Tibial artery (tissue), 4 donors: ENCODE data around the gene MLLT10.
A peak's percentile ranks its signal among the peaks of the same experiment; 100 is the strongest.

Experiments used
- DNase-seq, 2 donors: peaks; one replicate each; pipeline ENCODE4 v3.0.0-alpha.2; 2019
- H3K27ac ChIP-seq, 2 donors: fragments of 200-600 bp; sonication (generic) in 1 of 2; 1 replicate in 1 of 2; 2 replicates in 1 of 2; pipeline ENCODE4 v1.5.1; 2018 to 2019; ENCODE audit warnings: mild to moderate bottlenecking in 1 of 2
- H3K27me3 ChIP-seq, 2 donors: fragments of 200-600 bp; sonication (generic) in 1 of 2; one replicate each; pipeline versions ENCODE4 v1.5.1 to v1.6.0; 2016 to 2019
- H3K36me3 ChIP-seq, 3 donors: fragments of 200-600 bp; sonication (generic) in 2 of 3; one replicate each; pipeline ENCODE4 v1.5.1; 2016 to 2019; ENCODE audit warnings: mild to moderate bottlenecking in 2 of 3
- H3K4me1 ChIP-seq, 4 donors: fragments of 200-600 bp; sonication (generic) in 2 of 4; 1 replicate in 3 of 4; 2 replicates in 1 of 4; pipeline ENCODE4 v1.5.1; 2016 to 2019
- H3K4me3 ChIP-seq, 2 donors: fragments of 200-600 bp; sonication (generic) in 1 of 2; 1 replicate in 1 of 2; 2 replicates in 1 of 2; pipeline ENCODE4 v1.5.1; 2018 to 2019; ENCODE audit warnings: mild to moderate bottlenecking in 2 of 2
- H3K9me3 ChIP-seq, 3 donors: fragments of 200-600 bp; sonication (generic) in 1 of 3; one replicate each; pipeline ENCODE4 v1.5.1; 2016 to 2019
- CTCF ChIP-seq, 2 experiments: fragments of 200-600 bp in 1 of 2; fragments of 450-650 bp in 1 of 2; IDR thresholded peaks; one replicate each; pipeline ENCODE4 v1.5.1; 2017 to 2019; ENCODE audit warnings: antibody characterized with exemption in 2 of 2, mild to moderate bottlenecking in 1 of 2, moderate library complexity in 1 of 2
- intact Hi-C: fragments of 100-400 bp; cut with DNase I; formaldehyde crosslinking; loops from one replicate; pipeline ENCODE4 v1.15.0; 2023; ENCODE audit warnings: low total_unique reads

The MLLT10 gene

GRCh38 chr10:21495002-21495751 lies 38.9 kb upstream of the MLLT10 start:
- H3K9me3 ChIP-seq = no peaks in the 10 kb centered on the region
- intact Hi-C loops = loop anchor here (10.0 kb wide), 3 partner anchors 200 to 1500 kb away; partner anchors contain the start of gene DNAJC1
- peak overlapping the region; percentile 55 to 66 for H3K4me3 ChIP-seq
- peak overlapping the region in 1 of 2 donors; percentile 5 for H3K27ac ChIP-seq
- H3K27me3 ChIP-seq = peaks cover 0 to 32% of the 10 kb centered on the region in 2 donors
- no peak for TF ChIP-seq CTCF (IDR thresholded peaks at IDR 0.05)
- H3K36me3 ChIP-seq = no peaks in the 10 kb centered on the region
- no peak for DNase-seq
- peaks cover 0 to 36% (median 31%) of the 10 kb centered on the region in 4 donors for H3K4me1 ChIP-seq

GRCh38 chr10:21495752-21496342 lies 38.2 kb upstream of the MLLT10 start:
- peaks cover 0 to 36% (median 31%) of the 10 kb centered on the region in 4 donors for H3K4me1 ChIP-seq
- peak overlapping the region; percentile 55 to 66 for H3K4me3 ChIP-seq
- H3K9me3 ChIP-seq = no peaks in the 10 kb centered on the region
- H3K27ac ChIP-seq = peak overlapping the region; percentile 0 to 49
- intact Hi-C loops = loop anchor here (2.0 to 10.0 kb wide), 4 partner anchors 201 to 1499 kb away; partner anchors contain the start of gene DNAJC1
- peaks cover 0 to 39% of the 10 kb centered on the region in 2 donors for H3K27me3 ChIP-seq
- H3K36me3 ChIP-seq = no peaks in the 10 kb centered on the region
- DNase-seq = peak; percentile 72 to 86
- peak; percentile 95 to 96 for TF ChIP-seq CTCF (IDR thresholded peaks at IDR 0.05)

GRCh38 chr10:21496343-21497176 lies 37.5 kb upstream of the MLLT10 start:
- peak overlapping the region; percentile 55 to 66 for H3K4me3 ChIP-seq
- peak overlapping the region; percentile 13 to 49 for H3K27ac ChIP-seq
- H3K27me3 ChIP-seq = peaks cover 0 to 43% of the 10 kb centered on the region in 2 donors
- peak in 1 of 2 experiments; percentile 20 for TF ChIP-seq CTCF (IDR thresholded peaks at IDR 0.05)
- intact Hi-C loops = loop anchor here (2.0 to 10.0 kb wide), 4 partner anchors 202 to 1498 kb away; partner anchors contain the start of gene DNAJC1
- DNase-seq = peak; percentile 41 to 71
- no peaks in the 10 kb centered on the region for H3K36me3 ChIP-seq
- H3K4me1 ChIP-seq = peaks cover 0 to 36% (median 31%) of the 10 kb centered on the region in 4 donors
- H3K9me3 ChIP-seq = no peaks in the 10 kb centered on the region

GRCh38 chr10:21497177-21497807 lies 36.7 kb upstream of the MLLT10 start:
- DNase-seq = peak; percentile 88 to 91
- H3K27me3 ChIP-seq = peaks cover 0 to 40% of the 10 kb centered on the region in 2 donors
- intact Hi-C loops = loop anchor here (2.0 to 10.0 kb wide), 4 partner anchors 202 to 1498 kb away; partner anchors contain the start of gene DNAJC1
- TF ChIP-seq CTCF (IDR thresholded peaks at IDR 0.05) = no peak
- H3K4me3 ChIP-seq = peak overlapping the region; percentile 55 to 66
- no peaks in the 10 kb centered on the region for H3K9me3 ChIP-seq
- peak overlapping the region; percentile 13 to 49 for H3K27ac ChIP-seq
- H3K4me1 ChIP-seq = peaks cover 0 to 36% (median 31%) of the 10 kb centered on the region in 4 donors
- H3K36me3 ChIP-seq = no peaks in the 10 kb centered on the region

- H3K27ac ChIP-seq = no peak overlapping the region
- H3K36me3 ChIP-seq = no peaks in the 10 kb centered on the region
- H3K27me3 ChIP-seq = peaks cover 0 to 40% of the 10 kb centered on the region in 2 donors
- intact Hi-C loops = loop anchor here (10.0 kb wide), 3 partner anchors 204 to 1496 kb away; partner anchors contain the start of gene DNAJC1
- H3K9me3 ChIP-seq = no peaks in the 10 kb centered on the region
- TF ChIP-seq CTCF (IDR thresholded peaks at IDR 0.05) = no peak
- peaks cover 0 to 36% (median 31%) of the 10 kb centered on the region in 4 donors for H3K4me1 ChIP-seq
- DNase-seq = no peak
- H3K4me3 ChIP-seq = no peak overlapping the region
Measured at GRCh38 chr10:21498377-21498776, 35.7 kb upstream of the MLLT10 start.
